Stomach (tissue), 4 donors: ENCODE measurements around the gene FAM168A.

Source experiments
- POLR2A ChIP-seq, 4 donors: fragments of 450-650 bp; IDR thresholded peaks; one replicate each; pipeline ENCODE4 v1.6.1; 2016; ENCODE audit warnings: antibody characterized with exemption in 4 of 4, control low read depth in 2 of 4, mild to moderate bottlenecking in 1 of 4, moderate library complexity in 1 of 4
- TF ChIP-seq, protein P1 (sequence below), 7 experiments: fragments of 450-650 bp in 4 of 7; fragments of 200-600 bp in 3 of 7; sonication (generic) in 3 of 7; IDR thresholded peaks; one replicate each; pipeline ENCODE4 v1.5.1; 2016 to 2019; ENCODE audit warnings: antibody characterized with exemption in 7 of 7, control low read depth in 2 of 7, mild to moderate bottlenecking in 1 of 7

DNA sequence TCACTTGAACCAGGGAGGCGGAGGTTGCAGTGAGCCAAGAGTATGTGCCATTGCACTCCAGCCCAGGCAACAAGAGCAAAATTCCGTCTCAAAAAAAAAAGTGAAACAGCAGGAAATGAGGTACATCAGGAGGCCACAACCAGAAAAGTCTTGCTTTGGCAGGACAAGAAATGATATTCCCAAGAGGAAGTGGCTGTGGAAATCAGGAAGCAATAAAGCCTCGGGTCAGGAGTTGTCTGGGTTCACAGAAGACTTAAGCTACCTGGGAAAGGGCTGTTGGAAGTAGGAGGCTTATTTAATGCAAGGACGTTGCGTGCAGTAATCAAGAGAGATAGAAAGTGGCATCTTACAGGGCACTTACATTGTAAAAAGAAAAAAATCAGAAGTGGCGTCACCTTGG lies 231.0 kb downstream of the FAM168A start:
- TF ChIP-seq, protein P1, sequence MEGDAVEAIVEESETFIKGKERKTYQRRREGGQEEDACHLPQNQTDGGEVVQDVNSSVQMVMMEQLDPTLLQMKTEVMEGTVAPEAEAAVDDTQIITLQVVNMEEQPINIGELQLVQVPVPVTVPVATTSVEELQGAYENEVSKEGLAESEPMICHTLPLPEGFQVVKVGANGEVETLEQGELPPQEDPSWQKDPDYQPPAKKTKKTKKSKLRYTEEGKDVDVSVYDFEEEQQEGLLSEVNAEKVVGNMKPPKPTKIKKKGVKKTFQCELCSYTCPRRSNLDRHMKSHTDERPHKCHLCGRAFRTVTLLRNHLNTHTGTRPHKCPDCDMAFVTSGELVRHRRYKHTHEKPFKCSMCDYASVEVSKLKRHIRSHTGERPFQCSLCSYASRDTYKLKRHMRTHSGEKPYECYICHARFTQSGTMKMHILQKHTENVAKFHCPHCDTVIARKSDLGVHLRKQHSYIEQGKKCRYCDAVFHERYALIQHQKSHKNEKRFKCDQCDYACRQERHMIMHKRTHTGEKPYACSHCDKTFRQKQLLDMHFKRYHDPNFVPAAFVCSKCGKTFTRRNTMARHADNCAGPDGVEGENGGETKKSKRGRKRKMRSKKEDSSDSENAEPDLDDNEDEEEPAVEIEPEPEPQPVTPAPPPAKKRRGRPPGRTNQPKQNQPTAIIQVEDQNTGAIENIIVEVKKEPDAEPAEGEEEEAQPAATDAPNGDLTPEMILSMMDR (IDR thresholded peaks at IDR 0.05): no peak
- no peak for TF ChIP-seq POLR2A (IDR thresholded peaks at IDR 0.05)
